8988T (cell line): Measurements from ENCODE around the gene ATP8A2.

Experiments
- DNase-seq: peaks from one replicate; pipeline ENCODE4 v3.0.0; 2011

The ATP8A2 gene

DNA sequence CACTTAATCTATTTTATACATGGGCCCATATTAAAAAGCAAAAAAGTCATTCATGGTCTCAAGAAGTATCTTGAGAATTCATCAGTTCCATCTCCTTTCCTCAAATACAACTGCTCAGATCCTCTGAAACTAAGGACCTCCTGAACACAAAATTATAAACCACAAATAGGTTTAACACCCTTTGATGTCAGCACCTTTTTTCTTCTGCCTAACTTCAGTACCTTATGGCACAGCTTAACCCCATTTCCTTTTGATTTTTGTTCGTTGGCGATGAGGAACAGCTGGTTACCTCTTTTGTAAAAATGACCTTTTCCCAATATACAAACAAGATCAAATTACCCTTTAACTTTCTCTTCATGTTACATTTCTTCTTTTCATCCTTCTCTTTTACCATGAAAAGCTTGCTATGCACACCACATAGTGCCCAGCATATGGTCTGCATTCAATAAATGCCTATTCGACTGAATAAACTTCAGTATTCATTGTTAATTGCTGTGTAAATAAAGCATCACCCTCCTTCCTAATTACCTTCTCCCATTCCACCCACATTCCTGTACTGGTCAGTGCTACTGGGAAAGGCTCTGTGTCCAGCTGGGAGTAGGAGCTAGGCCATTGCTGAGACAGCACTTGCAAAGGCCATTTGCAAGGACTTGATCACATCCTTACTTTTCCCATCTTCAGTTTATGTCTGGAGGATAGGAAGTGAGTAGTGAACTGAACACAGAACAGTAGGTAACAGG, 362.1 kb downstream of the ATP8A2 start:
- DNase-seq, result no peak

DNA sequence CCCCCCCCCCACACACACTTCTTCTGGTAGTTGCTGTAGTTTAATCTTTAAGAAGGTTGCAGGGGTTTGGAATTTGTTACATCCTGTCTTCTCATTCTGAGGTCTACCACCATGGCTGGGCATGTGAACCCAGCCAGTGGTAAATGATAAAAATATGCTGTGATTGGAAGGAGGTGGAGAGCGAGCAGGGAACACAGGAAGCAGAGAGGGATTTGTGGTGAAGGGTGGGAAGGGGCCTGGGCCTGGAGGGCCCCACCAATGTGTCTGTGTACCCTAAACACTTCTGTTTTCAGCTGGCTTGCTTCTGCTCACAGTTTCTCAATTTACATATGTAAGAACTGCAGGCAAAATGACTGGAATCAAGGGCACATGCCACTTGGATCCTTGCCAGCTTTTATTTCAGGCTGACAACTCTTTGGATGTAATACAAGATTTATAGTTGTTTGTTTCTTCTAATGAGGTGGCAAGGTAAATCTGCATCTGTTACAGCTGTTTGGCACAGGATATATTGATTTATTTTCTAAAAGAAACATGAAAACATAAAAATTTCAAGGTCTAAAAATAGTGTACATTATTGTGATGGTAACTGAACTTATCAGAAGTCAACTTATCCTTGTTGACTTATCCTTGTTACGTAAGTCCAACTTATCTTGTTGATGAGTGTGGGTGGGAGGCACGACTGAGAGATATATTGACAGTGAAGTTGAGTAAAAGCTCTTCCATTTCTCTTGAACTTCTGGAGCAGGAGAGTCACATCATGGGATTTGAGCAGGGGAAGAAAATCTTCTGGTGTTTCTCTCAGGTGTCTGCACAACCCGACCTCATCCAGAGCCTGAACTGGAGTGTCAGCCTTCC, 366.8 kb downstream of the ATP8A2 start:
- DNase-seq, result no peak

DNA sequence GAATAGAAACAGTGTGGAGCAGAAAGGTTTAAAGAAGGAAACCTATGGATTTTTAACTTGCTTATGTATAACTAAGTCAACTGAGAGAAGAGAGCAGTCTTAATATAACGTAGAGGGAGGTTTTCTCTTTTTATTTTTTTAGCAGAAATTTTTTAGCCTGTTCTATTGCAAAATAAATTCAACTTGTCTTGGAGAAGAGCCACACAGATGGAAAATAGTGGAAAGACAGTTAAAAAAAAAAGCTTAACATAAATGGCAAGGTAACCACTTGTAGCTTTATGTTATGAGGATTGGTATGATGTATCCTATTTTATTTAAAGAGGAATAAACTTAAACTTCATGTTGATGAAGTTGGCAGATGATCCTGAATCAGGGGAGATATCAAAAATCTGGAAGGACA, 367.6 kb downstream of the ATP8A2 start:
- DNase-seq, result no peak

DNA sequence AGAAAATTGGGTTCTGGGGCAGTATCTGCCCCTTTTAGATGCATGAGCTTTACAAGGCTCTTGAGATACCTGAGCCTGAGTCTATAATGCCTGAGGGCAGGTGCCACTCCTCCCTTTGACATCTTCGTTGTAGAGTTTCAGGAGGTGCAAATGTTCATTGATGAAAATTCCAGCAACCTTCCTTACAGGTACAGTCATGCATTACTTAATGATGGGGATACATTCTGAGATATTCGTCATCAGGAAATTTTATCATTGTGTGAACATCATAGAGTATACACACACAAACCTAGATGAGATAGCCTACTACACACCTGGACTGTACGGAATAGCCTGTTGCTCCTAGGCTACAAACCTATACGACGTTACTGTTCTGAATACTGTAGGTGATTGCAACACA, 370.0 kb downstream of the ATP8A2 start:
- no peak for DNase-seq

DNA sequence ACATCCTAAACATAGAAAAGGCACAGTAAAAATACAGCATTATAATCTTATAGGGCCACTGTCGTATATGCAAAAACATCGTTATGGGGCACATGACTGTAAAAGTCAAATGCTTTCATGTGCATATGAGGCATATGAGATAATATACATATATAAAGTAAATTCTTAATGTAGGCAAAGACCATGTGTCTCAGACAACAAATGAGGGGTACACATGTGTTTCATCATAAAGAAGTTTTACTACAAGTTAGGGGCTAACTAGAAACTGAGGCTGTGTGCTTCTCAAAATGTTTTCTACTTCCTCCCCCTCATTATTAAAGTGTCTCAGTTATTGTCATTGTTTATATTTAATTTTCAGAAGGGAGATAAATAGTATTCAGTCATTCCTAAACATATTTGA, 370.4 kb downstream of the ATP8A2 start:
- no peak for DNase-seq

DNA sequence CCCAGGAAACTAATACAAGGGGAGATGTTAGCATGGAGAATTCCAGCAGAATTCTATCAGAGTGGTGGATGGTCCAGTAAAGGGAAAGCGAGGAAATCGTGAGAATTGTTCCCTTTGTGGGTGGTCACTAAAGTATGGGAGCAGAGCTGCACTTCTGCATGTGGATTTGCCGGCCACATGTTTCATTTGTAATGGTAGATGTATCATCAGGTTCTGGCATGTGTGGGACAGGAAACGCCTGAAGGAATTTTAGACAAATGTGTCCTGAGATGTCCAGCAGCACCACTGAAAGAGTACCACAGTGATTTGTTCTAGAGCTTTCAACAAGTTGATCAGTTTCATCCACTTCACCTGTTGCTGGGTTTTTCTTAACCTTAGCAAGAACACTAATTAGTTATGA, 371.6 kb downstream of the ATP8A2 start:
- no peak for DNase-seq

DNA sequence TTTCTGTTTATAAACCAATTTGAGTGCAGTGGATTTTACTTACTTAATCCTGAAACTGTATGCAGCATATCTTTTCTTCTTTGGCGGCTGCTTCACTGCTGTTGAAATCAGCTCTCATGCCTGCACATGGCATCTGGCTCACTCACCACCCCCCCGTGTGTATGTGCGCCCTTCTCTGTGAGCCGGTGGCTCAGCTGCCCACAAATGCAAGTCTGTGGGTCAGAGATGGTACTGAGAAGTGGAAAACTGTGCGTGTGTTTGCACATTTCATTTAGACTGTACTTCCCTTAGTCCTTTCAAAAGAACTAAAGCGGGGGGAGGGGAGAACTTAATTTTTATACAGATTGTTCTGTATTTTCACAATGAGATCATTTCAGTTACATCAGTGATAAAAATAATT, 372.4 kb downstream of the ATP8A2 start:
- DNase-seq, result no peak

DNA sequence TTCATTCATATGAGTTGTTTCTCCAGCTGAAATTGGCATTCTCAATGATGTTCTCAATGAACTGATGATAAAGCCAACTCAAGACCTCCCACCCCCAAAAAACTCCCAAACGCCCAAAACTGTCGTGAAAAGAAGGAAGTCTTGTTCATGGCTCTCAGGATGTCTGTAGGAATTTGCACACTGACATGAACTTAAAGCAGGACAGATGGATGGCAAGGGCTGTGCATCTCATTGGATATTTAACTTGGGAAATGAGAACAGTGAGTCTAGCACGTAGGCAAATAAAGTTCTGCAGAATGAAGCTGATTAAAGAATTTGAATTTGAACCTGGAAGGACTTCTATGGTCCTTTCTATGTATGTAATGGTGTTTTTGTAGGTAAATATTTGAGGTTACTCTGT, 374.4 kb downstream of the ATP8A2 start:
- no peak for DNase-seq

DNA sequence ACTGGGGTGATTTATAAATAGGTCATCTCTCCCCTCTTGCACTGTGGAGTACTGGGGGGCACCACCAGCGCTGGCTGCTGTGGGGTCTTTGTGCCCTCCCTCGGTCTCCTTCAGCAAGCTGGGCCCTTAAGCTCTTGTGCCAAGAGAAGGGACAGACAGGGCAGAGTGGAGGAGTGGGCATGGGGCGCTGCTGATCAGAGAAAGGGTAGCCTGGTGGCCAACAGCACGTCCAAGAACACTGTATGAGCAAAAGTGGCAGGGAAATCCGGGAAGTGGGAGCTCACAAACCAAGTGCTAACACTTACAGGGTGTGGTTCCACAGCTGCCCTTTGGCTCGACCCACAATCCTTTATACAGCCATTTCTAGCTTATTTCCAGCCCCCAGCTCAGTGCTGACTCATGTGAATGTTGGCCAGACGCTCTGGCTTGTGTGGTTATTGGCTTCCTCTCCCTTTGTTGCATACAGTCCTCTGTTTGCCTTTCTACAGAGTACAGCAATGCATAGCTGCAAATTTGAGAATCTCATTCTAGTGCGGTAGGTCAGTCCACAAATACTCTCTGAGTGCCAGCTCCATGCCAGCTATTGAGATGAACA, 381.3 kb downstream of the ATP8A2 start:
- DNase-seq, result no peak

DNA sequence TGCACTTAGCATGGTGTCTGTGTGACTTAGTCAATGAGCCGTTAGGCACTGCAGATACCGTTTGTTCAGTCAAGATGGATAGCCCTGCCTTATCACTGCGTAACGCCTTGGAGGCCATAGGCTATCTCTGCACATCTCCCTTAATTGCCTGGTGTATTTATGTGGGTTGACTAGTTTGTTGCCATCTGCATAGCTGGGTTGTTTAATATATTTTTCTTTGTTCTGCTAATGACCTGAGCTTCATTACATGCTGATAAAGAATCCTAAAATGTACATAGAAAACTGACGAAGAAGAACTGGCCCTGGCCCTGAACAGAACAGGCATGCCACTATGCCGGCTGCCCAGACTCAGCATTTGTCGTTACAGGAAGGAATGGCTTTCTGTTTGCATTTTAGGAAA, 382.2 kb downstream of the ATP8A2 start:
- no peak for DNase-seq

DNA sequence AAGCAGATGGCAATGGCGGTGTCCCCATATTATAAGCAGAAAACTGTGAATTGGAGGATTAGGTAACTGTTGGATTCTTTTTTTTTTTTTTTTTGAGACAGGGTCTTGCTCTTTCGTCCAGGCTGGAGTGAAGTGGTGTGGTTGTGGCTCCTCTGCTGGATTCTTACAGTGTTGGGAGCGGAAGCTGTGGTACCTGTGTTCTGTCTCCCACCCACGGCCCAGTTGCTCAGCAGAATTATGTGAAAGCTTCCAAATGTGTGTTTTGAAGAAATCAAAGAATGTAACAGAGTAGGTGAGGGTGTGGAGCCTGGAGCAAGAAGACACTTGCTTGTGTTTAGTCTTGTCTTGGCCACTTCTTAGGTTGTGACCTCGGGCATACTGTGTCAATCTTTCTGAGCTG, 384.5 kb downstream of the ATP8A2 start:
- no peak for DNase-seq

DNA sequence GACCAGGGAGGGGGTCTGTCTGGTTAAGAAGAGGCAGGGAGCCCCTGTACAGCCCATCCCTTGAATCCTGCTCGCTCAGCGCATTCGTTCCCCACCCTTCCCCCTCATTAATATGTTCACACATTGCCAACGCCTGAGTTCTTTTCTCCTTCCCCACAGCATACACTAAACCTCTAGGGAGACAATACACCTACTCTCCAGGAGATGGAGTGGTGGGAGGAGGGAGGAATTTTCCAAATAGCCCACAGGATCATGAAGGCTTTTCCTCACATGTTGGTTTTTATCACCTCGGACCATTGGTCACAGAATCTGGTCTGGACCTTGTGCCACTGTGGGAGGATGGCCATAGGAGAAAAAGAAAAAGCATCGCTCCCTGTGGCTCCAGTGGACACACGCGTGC, 385.1 kb downstream of the ATP8A2 start:
- no peak for DNase-seq

DNA sequence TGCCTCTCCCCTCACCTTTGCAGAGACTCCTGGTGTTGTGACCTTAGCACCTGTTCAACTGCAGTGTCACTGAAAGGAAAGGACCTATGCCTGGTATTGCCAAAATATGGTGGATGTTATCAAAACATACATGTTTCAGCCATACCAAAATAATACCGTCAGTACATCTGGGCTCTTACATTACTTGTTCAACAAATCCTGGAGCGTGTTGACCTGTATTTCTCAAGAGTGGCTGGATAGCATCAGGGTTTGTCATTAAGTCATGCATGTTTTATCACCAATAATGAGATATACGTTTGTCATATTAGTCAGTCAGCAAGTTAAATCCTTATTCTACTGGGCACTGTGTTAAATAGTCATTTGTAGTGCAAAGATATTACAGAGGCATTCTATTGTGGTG, 389.3 kb downstream of the ATP8A2 start:
- DNase-seq, result no peak

DNA sequence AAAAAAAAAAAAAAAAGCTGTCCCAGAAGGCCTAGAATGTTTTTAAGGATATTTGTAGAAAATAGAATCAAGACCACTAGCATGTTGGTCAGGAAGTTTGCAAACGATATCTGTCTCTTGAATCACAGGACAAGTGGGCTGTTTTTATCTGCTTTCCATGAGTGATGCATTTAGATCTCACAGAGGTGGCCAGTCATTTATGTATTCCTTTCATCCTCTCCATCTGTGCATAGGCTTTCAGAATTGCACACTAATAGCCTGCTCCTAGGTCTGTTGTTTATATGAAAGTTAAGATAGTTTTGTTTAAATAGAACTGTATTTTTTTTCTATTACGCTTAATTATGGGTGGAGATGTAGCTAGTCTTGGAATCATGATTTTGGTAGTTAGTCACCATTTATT, 390.5 kb downstream of the ATP8A2 start:
- no peak for DNase-seq

DNA sequence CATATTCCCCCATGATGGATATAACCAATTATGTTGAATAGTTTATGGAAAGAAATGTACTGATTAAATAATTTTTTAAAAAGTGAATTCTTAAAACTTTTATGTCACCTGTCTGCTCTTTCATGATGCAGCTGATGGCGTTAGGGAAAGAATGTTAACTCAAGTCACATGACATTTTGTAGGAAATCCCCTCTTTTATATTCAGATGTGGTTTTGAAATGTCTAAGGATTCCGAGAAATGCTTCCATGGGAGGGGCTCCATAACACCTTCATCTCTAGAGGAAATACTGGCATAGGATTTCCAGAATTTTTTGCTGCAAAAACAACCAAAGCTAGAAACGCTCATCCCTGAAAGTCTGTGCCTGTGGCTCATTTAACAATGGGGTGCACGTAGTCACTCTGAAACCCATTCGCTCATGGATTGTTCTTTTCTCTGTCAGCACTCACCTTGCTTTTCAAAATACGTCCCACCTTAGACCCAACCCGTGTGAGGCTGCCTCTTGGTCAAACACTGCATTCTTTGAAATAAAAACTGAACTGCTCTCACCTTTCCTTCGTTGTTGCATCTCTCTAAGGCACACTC, 391.1 kb downstream of the ATP8A2 start:
- no peak for DNase-seq

DNA sequence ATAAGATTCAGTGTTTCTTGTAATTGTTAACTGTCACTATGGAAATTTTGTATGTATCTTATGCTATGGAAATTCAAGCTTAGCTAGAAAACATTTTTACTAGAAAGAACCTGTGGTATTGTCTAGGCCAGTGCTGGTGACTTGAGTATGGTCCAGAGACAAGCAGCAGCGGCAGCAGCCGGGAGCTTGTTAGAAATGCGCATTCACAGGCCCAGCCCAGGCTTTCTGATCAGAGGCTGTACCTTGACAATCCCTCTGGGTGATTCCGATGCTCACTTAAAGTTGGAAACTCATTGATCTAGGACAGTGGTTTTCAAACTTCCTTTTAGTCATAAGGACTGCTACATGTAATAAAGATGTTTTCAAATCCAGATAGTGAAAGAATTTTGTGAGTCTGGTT, 392.6 kb downstream of the ATP8A2 start:
- DNase-seq, result no peak

DNA sequence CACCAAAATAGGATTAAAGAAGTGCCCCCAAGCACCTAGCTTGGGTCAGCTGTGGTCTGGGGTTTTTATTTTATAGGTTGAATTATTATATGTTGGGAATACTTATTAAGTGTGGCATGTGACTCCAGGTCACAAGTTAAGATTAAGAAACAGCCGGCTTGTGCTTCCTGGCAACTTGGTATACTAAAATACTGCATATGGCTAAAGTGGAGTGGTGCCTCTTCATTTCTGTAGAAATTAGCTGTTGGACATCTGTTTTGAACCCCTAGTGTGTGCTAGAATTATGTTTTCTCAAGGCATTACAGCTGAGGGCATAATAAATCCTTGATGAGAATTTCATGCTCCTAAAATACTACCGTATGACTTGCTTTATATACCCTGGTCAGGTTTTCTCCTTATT, 393.5 kb downstream of the ATP8A2 start:
- DNase-seq, result no peak

DNA sequence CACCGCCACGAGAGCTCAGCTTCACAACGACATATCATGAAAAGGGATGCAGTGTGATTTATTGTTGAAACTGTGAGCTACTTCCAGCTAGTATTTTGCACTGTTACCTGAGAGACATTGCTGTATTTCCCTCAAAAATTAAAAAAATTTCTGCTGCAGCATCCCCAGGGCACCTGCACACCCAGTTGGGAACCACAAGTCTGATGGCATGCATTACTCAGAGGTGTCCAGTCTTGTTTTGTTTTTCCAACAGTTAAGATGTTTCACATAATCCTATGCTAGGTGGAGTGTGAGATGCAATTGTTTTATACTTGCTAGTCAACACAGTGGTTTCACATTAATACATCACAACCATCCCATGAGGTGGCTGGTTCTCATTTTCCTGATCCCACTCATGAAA, 394.8 kb downstream of the ATP8A2 start:
- DNase-seq, result no peak

DNA sequence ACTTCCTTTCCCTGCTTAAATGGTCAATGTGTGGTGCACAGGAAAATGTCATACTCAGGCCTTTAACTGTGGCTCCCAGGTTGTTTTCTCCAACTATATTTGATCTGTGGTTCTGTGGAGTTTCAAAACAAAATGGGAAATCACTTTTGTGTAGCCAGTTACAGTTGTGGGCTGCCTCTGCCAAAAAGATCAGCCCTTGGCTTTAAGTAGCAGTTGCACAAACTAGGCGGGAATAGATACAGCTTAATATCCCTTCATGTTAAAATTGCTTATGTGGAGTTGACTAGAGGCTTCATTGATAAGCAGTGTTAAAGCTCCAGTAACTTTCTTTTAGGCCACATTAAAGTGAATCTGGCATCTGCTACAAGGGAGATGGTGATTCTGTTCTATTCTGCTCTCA, 395.2 kb downstream of the ATP8A2 start:
- no peak for DNase-seq

DNA sequence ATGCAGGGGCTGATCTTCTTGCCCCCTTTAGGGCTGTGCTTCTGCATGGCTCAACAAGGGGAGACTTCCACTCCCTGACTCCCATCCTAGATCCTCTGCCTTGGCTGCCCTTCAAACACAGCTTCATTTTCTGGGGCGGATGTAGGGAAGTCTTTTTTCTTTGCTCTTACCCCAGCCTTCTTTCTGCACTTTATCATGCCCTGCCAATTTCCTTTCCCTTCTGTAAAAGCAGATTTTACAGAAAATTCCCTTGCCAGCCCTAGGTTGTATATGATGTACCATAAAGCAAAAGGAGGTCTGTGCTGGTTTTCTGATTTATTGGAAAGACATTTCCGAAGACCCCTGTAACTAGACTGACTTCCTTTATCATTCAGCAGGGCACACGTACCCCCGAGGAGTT, 396.6 kb downstream of the ATP8A2 start:
- DNase-seq, result no peak

DNA sequence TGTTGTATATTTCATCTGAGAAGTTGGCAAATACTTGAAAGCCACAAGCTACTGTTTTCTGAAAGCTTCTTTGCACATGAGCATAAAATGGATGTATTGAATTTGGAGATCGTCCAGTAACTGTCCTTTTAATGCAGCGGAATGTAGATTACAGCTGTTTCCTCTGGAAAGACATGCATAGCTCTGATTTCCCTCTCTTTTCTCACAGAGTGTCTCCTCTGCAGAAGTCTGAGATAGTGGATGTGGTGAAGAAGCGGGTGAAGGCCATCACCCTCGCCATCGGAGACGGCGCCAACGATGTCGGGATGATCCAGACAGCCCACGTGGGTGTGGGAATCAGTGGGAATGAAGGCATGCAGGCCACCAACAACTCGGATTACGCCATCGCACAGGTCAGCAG, 397.1 kb downstream of the ATP8A2 start:
- no peak for DNase-seq

DNA sequence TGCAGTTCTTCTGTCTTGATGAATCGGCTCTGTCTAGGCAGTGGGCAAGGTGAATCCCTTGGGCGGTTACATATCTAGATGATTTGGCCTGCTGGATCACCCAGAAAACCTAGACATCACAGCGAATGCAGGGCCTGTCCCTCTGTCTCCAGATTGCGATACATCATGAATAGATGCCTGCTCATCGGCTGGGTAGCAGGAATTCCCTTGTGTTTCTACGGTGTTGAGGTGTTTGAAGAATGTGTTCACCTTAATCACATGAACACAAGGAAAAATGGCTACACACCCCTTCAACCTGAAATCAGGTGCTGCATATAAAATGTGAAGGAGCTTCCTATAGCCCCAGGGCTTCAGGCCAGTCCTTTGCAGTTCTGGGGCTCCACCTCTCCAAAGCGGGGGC, 398.8 kb downstream of the ATP8A2 start:
- no peak for DNase-seq

DNA sequence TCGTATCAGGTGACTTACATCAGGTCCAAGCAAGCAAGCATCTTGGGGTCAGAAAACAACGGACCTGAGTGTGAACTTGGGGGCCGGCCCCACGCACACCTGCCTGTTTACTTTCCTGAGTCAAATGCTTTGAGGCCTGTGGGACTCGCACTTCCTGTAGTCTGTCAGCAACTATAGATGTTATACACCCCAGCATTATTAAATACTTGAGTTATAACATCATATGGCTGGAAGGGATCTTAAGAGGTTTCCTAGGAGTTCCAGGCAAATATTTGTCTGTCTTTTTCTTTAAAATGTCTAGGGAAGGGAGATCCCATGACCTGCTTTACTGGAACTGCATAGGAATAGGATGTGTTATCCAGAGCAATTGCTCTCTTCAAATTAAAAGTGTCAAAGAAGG, 399.4 kb downstream of the ATP8A2 start:
- no peak for DNase-seq
